Psoas muscle (tissue), 8 donors: ENCODE results near the gene SLC16A9. TPM values are rescaled to one million over a fixed set of nuclear protein-coding genes. Genes with fewer than 3 reads are reported as not detected.

Experiments used
- ATAC-seq, 4 donors: fragments of 200-7000 bp; cut with Tn5 transposase; one replicate each; pipeline ENCODE4 v1.9.1; 2020; ENCODE audit warnings: moderate library complexity in 3 of 4, mild to moderate bottlenecking in 2 of 4
- DNase-seq, 2 donors: peaks; one replicate each; pipeline ENCODE4 v3.0.0-alpha.2; 2020
- H3K27ac ChIP-seq: fragments of 200-600 bp; one replicate; pipeline ENCODE4 v1.8.0; 2022
- H3K27me3 ChIP-seq, 3 donors: fragments of 200-600 bp in 1 of 3; one replicate each; pipeline versions ENCODE4 v1.6.1 to v1.8.0; 2013 to 2022; ENCODE audit warnings: low read length in 2 of 3, mild to moderate bottlenecking in 2 of 3, moderate library complexity in 1 of 3; ENCODE audit not compliant: insufficient read depth in 3 of 3
- H3K36me3 ChIP-seq, 2 donors: fragments of 200-600 bp in 1 of 2; one replicate each; pipeline versions ENCODE4 v1.6.1 to v1.8.0; 2013 to 2022; ENCODE audit warnings: low read depth in 1 of 2, mild to moderate bottlenecking in 1 of 2, moderate library complexity in 1 of 2; ENCODE audit not compliant: insufficient read depth in 1 of 2
- H3K4me1 ChIP-seq: fragments of 200-600 bp; one replicate; pipeline ENCODE4 v1.8.0; 2022
- H3K4me3 ChIP-seq: fragments of 200-600 bp; one replicate; pipeline ENCODE4 v1.8.0; 2022; ENCODE audit warnings: mild to moderate bottlenecking
- H3K9me3 ChIP-seq: fragments of 200-600 bp; one replicate; pipeline ENCODE4 v1.8.0; 2022
- CTCF ChIP-seq: fragments of 200-600 bp; IDR thresholded peaks from one replicate; pipeline ENCODE4 v1.8.0; 2022; ENCODE audit warnings: antibody characterized with exemption
- WGBS, 3 donors: extraction: QIAGEN DNeasy Blood & Tissue Kit; methylation state at CpG; one replicate each; pipeline versions ENCODE4 v1.1.6 to v1.1.7; 2013; 5-methylcytosine and 5-hydroxymethylcytosine counted together
- intact Hi-C, 2 donors: fragments of 100-400 bp; cut with DNase I; formaldehyde crosslinking; loops; one replicate each; pipeline versions ENCODE4 v1.11.0 to v1.14.2; 2022
- polyA plus RNA-seq, 3 donors: library from polyadenylated mRNA; stranded (reverse); fragments of 200-250 nt; gene quantifications; one replicate each; pipeline ENCODE4 v1.2.3, GENCODE V29; 2013
- total RNA-seq, 4 donors: library from RNA; stranded (reverse); fragmentation: NEBNext Ultra II Directional in 2 of 4; extraction: Animal tissue kit (Norgen Biotek cat#: 25700) in 2 of 4; gene quantifications; one replicate each; pipeline versions ENCODE4 v1.2.1 to v1.2.4, GENCODE V29; 2021 to 2023
- donor health status: healthy with polysubstance abuse.
- donor health status: DM: no; HTN: no; CAD: no; lungs with moderate emphysema.
- donor health status: Bipolar disorder and iron deficiency.
- donor health status: healthy.
- donor health status: DM: yes; HTN: yes; CAD: no.
- donor health status: DM: no; HTN: no; CAD: no.
- donor health status: DM: no; HTN: no; CAD: no.
- donor health status: DM: yes; HTN: yes; CAD: no.

SLC16A9 gene
- total and polyA plus RNA-seq, 7 donors, result 0.01 to 3.1 (median 0.84) TPM

GRCh38 chr10:59677253-59677831 is 32.3 kb downstream of the SLC16A9 start:
- intact Hi-C loops, result no loop called here
- Histone ChIP-seq H3K4me3 (no peak overlapping the region), H3K27ac (no peak overlapping the region), H3K27me3 (no peaks in the 10 kb centered on the region), H3K36me3 (no peaks in the 10 kb centered on the region), H3K4me1 (peaks cover 11% of the 10 kb centered on the region), H3K9me3 (no peaks in the 10 kb centered on the region)
- TF ChIP-seq CTCF, result no peak
- WGBS, 3 donors, result 87 to 93% (median 91%) methylated on average over 5 of the region's 5 CpGs
- no peak for ATAC-seq
- DNase-seq, result no peak

- Histone ChIP-seq H3K9me3 (no peaks in the 10 kb centered on the region), H3K4me1 (peaks cover 11% of the 10 kb centered on the region), H3K4me3 (no peak overlapping the region), H3K27me3 (no peaks in the 10 kb centered on the region), H3K27ac (no peak overlapping the region), H3K36me3 (no peaks in the 10 kb centered on the region)
- intact Hi-C loops, result no loop called here
- 94 to 97% (median 94%) methylated on average over 2 of the region's 2 CpGs for WGBS, 3 donors
- ATAC-seq, result no peak
- no peak for TF ChIP-seq CTCF
- no peak for DNase-seq
Observed at GRCh38 chr10:59675812-59676211, 33.8 kb downstream of the SLC16A9 start.

GRCh38 chr10:59674215-59674836 is 35.3 kb downstream of the SLC16A9 start:
- H3K4me3 ChIP-seq, result no peak overlapping the region
- intact Hi-C loops, result no loop called here
- 79 to 88% (median 87%) methylated on average over 1 of the region's 1 CpG for WGBS, 3 donors
- no peaks in the 10 kb centered on the region for H3K27me3 ChIP-seq
- TF ChIP-seq CTCF, result no peak
- no peak overlapping the region for H3K27ac ChIP-seq
- ATAC-seq (peak in 3 of 4 donors; percentile 36 to 78 (median 47)), DNase-seq (no peak)
- H3K36me3 ChIP-seq, result no peaks in the 10 kb centered on the region
- H3K4me1 ChIP-seq, result peaks cover 11% of the 10 kb centered on the region
- no peaks in the 10 kb centered on the region for H3K9me3 ChIP-seq

GRCh38 chr10:59672150-59672875 is 37.3 kb downstream of the SLC16A9 start:
- no peak for DNase-seq
- Histone ChIP-seq H3K4me1 (peaks cover 11% of the 10 kb centered on the region), H3K27ac (no peak overlapping the region), H3K4me3 (no peak overlapping the region), H3K27me3 (no peaks in the 10 kb centered on the region), H3K9me3 (no peaks in the 10 kb centered on the region), H3K36me3 (no peaks in the 10 kb centered on the region)
- 96 to 99% (median 98%) methylated on average over 2 of the region's 2 CpGs for WGBS, 3 donors
- intact Hi-C loops, result no loop called here
- no peak for TF ChIP-seq CTCF
- no peak for ATAC-seq
